ENCODE data around the gene DCST1. TPM values are rescaled to one million over a fixed set of nuclear protein-coding genes. Genes with fewer than 3 reads are reported as not detected.

The DCST1 gene
- total and polyA plus RNA-seq, 2 donors (not counting 1 experiment from before 2014, with no cell fraction given): 0.22 TPM; not detected in 1

- TF ChIP-seq EZH2 (IDR thresholded peaks at IDR 0.05; ENCODE audit: borderline replicate concordance, insufficient read depth, low read depth, low read length, poor library complexity, severe bottlenecking) (no peak), CTCF (IDR thresholded peaks at IDR 0.05) (no peak)
- no peaks in the 10 kb centered on the region for H3K36me3 ChIP-seq (replicated peaks in 1 of 2; ENCODE audit: control extremely low read depth in 1 of 2, control insufficient read depth in 1 of 2, extremely low read depth in 1 of 2, insufficient read depth in 2 of 2, low read length in 1 of 2)
- intact Hi-C loops (cut with micrococcal nuclease): loop anchor here (1.0 to 5.0 kb wide), 8 partner anchors 15 to 675 kb away; partner anchors contain the start of genes ADAR, ATP8B2, EFNA4 and FLAD1
- H3K4me2 ChIP-seq (replicated peaks; ENCODE audit: low read depth, low read length, poor library complexity, severe bottlenecking): peak overlapping the region; percentile 97
- H2AFZ ChIP-seq (ENCODE audit: insufficient read depth, low read depth, low read length, poor library complexity, severe bottlenecking): peak overlapping the region; percentile 90
- peak overlapping the region; percentile 91 for H3K9ac ChIP-seq (ENCODE audit: low read length)
- H3K9me3 ChIP-seq (ENCODE audit: control extremely low read depth in 1 of 3, control insufficient read depth in 2 of 3, insufficient read depth in 1 of 3, low read length in 2 of 3): no peaks in the 10 kb centered on the region
- H3K4me3 ChIP-seq (ENCODE audit: control extremely low read depth in 1 of 5, extremely low read depth in 1 of 5, insufficient read depth in 1 of 5, low read depth in 2 of 5, low read length in 4 of 5): peak overlapping the region; percentile 74 to 95 (median 86)
- H3K27ac ChIP-seq (ENCODE audit: low read length in 2 of 2): peak overlapping the region; percentile 73 to 80
- WGBS (ENCODE audit: insufficient coverage): under 1% methylated on average over 31 of the region's 38 CpGs
- Mint-ChIP-seq H3K4me3 (peak overlapping the region; percentile 90), H3K27me3 (no peaks in the 10 kb centered on the region), H3K9me3 (ENCODE audit: insufficient read depth) (no peaks in the 10 kb centered on the region), H3K27ac (peak overlapping the region; percentile 96), H3K4me1 (peaks cover 51% of the 10 kb centered on the region)
- H3K27me3 ChIP-seq (replicated peaks in 1 of 4; ENCODE audit: control extremely low read depth in 1 of 4, control insufficient read depth in 3 of 4, insufficient read depth in 4 of 4, low read length in 3 of 4): no peaks in the 10 kb centered on the region
- peaks cover 9% of the 10 kb centered on the region for H4K20me1 ChIP-seq (ENCODE audit: control insufficient read depth, insufficient read depth, low read length, poor library complexity, severe bottlenecking)
- H3K79me2 ChIP-seq (ENCODE audit: control insufficient read depth, insufficient read depth, low read length): peaks cover 42% of the 10 kb centered on the region
- DNase-seq: peak; percentile 98
- H3K4me1 ChIP-seq (ENCODE audit: control insufficient read depth in 2 of 2, insufficient read depth in 2 of 2, low read length in 2 of 2): peaks cover 41 to 50% of the 10 kb centered on the region in 2 donors
- ChIA-PET POLR2A (interaction anchor here (0.6 to 7.4 kb wide), 7 partner anchors 13 to 322 kb away, joined by 3 to 74 read pairs (median 4); partner anchors contain the start of genes CKS1B and PMVK), CTCF (interaction anchor here (0.8 to 18.4 kb wide), 8 partner anchors 12 to 83 kb away, joined by 3 to 295 read pairs (median 4); partner anchors contain the start of genes ADAM15, CKS1B and FLAD1)
- peak; percentile 81 for ATAC-seq (ENCODE audit: low read depth)
Measured at GRCh38 chr1:155001675-155002463, 31.8 kb upstream of the DCST1 start.

Measured in B cell (primary cell).